ENCODE measurements around the gene DBET.
"Not testable (repeated sequence)": the region's sequence is repeated elsewhere in the genome, so short reads cannot be mapped to it uniquely, and the experiment has no call there.

Gene DBET
- total RNA-seq = 0 reads per million in 4 experiments

DNA sequence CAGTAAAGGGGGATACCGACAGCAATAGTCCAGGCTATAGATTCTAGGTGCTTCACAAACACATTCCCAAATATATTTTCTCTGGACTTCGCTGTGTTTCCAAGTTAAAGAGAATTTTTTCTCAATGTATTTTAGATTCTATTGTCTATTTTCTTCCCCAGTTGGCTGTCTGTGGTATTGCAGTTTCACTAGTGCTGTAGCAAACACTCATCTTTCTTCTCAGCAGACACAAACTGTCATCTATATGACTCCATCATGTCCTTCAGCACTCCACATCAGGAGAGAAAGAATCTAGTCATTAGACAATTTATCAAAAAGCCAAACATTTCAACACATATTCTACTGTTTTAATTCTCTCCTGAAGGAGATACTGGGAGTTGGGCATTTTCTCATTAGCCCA lies at the start of gene DBET:
Gene DBET, plus strand, starts transcription at position 161 of the 400 bp plus-strand sequence.
- DNase-seq = not testable (repeated sequence)

DNA sequence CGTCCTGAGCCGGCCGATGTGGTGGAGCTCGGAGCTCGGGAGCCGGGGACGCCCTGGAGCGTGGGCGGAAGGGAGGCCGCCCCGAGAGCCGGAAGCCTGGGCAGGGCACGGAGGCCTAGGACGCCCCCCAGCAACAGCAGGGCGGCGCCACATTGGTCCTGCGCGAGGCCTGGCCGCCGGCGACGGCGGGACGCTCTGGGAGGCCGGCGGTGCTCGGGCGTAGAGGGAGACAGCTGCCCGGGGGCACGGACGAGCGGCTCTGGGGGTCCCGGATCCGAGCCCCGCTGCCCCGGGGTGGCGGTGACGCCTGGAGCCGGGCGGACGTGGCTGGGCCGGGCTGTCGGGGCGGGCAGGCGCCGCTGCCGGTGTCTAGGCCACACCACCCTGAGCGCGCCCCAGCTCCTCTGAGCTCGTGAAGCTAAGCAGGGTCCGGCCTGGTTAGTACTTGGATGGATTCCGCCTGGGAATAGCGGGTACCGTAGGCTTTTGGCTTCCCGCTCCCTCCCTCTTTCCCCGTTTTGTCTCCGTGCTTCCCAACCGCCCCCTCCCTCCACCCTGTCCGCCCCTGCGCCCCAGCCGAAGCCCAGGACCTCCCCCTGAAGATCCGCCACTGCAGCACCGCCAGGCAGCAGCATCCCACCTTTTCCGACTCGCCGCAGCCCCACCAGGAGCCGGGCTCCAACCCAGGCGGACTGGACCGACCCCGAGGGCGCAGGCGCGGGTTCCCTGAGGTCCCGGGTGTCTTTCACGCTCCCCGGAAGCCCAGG lies 49.3 kb upstream of the DBET start:
- DNase-seq = no peak

- no peak for DNase-seq
Observed at GRCh38 chr4:190015538-190016368, 48.5 kb upstream of the DBET start.

GRCh38 chr4:190016369-190017289 lies 47.7 kb upstream of the DBET start:
- DNase-seq = no peak

GRCh38 chr4:190017357-190018200 lies 46.7 kb upstream of the DBET start:
- no peak for DNase-seq

GRCh38 chr4:190018201-190018920 lies 45.9 kb upstream of the DBET start:
- DNase-seq = no peak

DNA sequence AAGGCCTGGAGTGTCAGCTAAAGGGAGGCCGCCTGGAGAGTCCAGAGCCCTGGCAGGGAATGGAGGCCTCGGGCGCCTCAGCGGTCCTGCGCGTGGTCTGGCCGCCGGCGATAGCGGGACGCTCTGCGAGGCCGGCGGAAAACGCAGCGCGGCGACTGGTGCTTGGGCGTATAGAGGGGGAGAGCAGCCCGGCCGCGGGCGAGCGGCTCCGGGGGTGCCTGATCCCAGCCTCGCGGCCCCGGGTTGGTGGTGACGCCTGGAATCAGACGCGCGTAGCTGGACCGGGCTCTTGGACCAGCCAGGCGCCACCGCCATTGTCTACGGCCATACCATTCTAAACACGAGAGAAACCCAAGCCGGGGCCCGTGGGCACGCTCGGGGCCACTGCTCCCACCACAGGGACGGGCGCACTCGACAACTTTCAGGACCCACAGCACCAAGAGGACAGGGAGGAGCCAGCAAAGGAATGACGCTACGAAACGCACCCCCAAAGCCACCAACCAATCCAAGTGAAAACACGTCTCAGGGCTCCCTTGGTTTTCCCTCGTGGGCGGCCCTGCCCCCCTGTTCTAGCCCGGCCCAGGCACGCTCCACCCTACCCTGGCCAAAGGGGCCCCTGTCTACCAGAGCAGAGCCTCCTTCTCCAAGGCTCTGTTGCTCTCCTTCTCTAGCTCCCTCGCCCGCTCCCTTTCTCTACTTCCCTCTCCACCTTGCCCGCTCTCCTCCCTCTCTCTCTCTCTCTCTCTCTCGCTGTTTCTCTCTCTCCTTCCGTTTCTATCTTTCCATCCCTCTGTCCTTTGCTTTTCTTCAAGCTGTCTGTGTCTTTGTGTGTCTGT lies 45.1 kb upstream of the DBET start:
- DNase-seq = no peak

- not testable (repeated sequence) for DNase-seq
Observed at GRCh38 chr4:190019859-190020463, 44.3 kb upstream of the DBET start.

DNA sequence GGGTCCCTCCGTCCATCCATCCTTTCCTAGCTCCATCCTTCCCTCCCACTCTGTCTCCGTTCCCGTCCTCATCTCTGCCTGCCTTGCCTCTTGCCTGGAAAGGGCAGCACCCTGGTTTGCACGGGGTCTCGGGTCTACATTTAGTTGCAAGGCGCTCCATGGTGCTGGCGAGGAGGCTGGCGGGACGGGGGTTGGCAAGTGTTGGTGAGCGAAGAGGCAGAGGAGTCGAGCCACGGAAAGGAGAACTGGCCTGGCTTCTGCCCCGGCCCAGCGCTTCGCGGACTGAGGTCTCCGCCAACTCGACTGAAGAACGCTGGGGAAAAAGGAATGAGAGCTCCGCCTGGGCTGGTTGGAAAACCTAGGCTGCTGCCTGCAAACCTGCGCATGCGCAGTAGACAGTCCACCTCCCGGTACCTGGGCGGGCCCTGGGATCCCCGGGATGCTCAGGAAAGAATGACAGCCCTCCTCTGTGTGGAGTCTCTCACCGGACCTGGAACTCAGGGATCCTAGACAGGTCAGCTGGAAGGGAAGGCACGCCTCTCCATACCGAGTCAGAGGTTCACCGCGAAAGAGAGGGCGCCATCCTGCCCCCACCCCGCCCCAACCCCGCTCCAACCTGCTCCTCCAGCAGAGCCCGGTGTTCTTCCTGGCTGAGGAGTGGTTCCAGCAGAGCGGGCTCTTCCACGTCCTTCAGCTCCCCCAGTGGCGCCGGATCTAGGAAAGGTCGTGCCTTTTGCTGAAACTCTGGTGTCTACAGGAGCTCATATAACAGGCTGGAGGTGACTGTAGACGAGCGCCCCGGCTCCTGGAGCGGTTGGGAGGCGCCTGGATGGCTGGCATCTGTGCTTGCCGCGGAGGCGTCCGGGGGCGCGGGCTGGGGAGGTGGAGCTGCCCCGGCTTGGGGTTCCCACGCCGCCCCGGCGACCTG lies 43.2 kb upstream of the DBET start:
- no peak for DNase-seq

DNA sequence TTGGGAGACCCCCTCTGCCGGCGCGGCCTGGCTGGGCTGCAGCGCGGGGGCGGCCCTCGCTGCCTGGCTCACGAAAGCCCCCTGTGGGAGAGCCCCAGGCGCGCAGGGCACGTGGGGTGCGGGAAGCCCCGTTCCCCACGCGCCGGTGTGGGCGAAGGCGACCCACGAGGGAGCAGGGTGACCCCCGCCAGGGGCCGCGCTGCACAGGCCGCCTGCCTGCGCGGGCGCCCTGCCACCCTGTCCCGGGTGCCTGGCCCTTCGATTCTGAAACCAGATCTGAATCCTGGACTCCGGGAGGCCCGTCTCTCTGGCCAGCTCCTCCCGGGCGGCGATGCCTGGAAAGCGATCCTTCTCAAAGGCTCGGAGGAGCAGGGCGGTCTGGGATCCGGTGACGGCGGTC lies 42.3 kb upstream of the DBET start:
- not testable (repeated sequence) for DNase-seq

DNA sequence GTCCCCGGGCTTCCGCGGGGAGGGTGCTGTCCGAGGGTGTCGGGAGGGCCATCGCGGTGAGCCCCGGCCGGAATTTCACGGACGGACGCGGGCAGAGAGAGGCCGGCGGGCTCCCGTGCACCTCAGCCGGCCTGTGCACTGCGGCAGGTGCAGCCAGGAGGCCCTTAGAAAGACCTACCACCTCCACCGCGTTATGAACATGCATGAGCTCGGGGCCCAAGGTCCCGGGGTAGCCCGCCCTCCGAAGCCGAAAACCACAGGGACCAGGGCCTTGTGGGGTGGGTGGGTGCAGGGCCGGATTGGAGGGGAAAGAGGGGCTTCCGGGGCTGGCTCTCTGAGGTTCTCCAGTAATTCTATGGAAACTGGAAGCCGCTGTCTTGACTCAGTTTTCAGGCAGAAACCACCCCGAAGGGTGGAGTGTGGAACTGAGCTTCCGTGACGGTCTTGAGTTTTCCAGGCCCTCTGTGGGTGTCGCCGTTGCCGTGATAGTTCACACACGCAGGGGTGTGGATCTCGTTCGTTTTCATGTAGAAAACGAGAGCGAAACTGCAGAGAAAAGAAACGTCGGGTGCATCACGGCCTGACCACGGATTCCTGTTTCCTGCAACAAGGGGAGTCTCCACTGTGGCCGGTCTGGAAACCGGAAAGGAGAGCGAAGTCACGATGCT lies 41.6 kb upstream of the DBET start:
- DNase-seq = not testable (repeated sequence)

GRCh38 chr4:190027156-190027555 lies 37.1 kb upstream of the DBET start, which contains the start of gene FRG2:
Gene FRG2 (minus strand): TSS chr4:190027256. CDS start chr4:190027204, 52 bp downstream.
- DNase-seq = not testable (repeated sequence)

- not testable (repeated sequence) for DNase-seq
Observed at GRCh38 chr4:190031264-190031663, 33.0 kb upstream of the DBET start.

DNA sequence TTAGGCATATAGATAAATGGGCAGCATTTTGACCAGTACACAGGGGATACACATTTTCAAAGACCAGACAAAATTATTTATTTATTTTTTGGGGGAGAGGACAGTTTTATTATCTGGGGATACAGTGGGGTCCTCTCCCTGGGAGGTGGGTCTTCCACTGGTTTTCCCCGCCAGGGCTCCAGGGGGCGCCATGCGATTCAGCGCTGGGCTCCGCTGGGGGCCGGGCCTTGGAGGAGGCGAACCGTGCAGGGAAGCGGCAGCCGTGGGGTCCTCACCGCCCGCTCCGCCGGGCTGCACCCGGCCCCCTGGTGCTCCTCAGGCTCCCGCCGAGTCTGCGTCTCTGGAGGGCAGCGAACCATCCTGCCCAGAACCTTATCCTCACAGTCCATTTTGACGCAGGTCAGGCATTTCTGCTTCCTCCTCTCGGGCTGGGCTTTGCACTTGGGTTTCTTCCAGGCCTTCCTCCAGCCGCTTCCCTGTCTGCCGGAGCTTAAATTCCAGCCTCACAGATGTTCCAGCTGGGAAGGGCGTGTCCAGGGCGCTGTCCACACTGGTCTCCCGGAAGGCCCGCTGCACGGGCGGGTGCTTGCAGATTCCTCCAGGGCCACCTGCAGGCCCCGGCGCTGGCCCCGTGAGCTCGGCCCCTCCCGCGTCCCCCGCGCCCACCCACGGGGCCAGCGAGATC lies 26.5 kb upstream of the DBET start:
- not testable (repeated sequence) for DNase-seq

- not testable (repeated sequence) for DNase-seq
Observed at GRCh38 chr4:190040873-190041272, 23.4 kb upstream of the DBET start.

DNA sequence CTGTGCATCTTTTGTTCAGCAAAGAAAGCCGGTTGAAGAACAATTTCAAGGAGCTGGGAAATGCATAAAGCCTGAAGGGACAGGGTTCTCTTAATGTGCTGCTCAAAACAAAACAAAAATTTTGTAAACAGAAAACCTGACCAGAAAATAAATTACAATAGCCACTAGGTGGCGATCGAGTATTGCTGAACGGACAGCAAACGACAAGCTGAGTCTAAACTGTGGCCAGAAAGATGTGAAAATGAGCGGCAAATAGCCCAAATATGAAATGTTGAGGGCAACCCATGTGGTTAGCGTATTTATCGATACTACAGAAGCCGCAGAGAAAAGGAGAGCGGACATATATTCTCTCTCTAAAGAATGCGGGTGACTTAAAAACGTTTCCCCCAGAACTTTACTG lies 16.7 kb upstream of the DBET start:
- not testable (repeated sequence) for DNase-seq
